ENCODE data around the gene GET4. TPM values are rescaled to one million over a fixed set of nuclear protein-coding genes. Genes with fewer than 3 reads are reported as not detected.

The GET4 gene
- total and polyA plus RNA-seq, 2 of the 13 experiments (the other 11 are each of a cell fraction or from before 2014, with no cell fraction given), result 28.2 to 35.2 TPM

DNA sequence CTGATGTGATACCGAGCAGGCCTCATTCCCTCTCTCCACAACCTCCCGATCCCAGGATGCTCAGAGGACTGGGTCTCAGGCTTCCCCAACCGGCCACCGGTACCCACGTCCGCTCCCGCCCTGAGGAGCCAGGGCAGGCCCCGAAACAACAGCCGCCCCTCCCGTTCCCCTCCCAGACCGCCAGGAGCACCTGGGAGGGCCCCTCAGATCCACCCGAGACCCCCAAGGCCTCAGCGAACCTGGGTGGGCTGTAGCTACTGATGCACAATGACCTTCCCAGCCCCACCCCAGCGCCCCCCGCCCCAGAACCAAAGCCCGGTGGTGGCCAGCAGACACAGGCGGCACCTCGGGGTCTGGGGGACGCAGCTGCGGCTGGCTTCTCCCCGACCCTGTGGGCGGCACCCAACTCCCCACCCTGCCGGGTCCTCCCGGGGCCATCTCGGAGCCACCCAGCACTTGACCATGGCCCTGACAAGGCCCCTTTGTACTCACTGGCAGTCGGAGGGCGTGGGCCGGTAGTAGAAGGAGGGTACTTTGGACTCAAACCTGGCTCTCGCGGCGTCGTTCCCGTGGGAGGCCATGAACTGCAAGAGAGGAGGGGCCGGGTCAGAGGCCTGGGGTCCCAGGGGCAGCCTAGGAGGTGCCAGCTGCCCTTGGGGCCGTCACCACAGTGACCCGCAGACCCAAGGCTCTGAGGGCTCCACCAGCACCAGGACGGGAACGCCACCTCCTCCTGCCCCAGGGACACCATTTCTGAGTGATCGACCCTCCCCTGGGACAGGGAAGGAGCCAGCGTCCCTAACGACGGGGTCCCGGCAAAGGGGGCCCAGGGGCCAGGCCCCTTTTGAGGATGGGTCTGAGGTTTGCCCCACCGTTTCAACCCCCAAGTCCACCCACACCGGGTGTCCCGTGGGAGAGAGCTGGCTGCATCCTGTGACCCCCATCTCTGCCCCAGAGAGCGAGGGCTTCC, 50.0 kb downstream of the GET4 start (continued):
- TF ChIP-seq ZNF704 (CRISPR knock-in tag; IDR thresholded peaks at IDR 0.05; ENCODE audit: borderline replicate concordance) (no peak), CBX1 (IDR thresholded peaks at IDR 0.05; ENCODE audit: low read depth) (no peak), IKZF4 (CRISPR knock-in tag; IDR thresholded peaks at IDR 0.05; ENCODE audit: borderline replicate concordance, low read depth, not compliant biosample characterization) (no peak), SYNCRIP (IDR thresholded peaks at IDR 0.05; ENCODE audit: insufficient read depth, low read depth, low read length) (no peak), LCORL (IDR thresholded peaks at IDR 0.05) (no peak), LCORL (CRISPR knock-in tag; IDR thresholded peaks at IDR 0.05) (peak; percentile 75), ZFP91 (CRISPR knock-in tag; IDR thresholded peaks at IDR 0.05; ENCODE audit: borderline replicate concordance) (peak; percentile 80; the same call in 1 of the 2 replicates), ZNF589 (CRISPR knock-in tag; conservative IDR thresholded peaks at IDR 0.05) (no peak), ZBTB10 (CRISPR knock-in tag; IDR thresholded peaks at IDR 0.05; ENCODE audit: borderline replicate concordance) (peak; percentile 74; the same call in 1 of the 2 replicates), MAZ (IDR thresholded peaks at IDR 0.05; ENCODE audit: borderline replicate concordance, low read depth, low read length) (no peak), MAZ (CRISPR knock-in tag; IDR thresholded peaks at IDR 0.05; ENCODE audit: low read depth) (no peak), IKZF1 (IDR thresholded peaks at IDR 0.05) (no peak), ZNF276 (CRISPR knock-in tag; IDR thresholded peaks at IDR 0.05; ENCODE audit: low read depth) (no peak), ZNF225 (CRISPR knock-in tag; IDR thresholded peaks at IDR 0.05) (no peak), ZNF615 (CRISPR knock-in tag; IDR thresholded peaks at IDR 0.05; ENCODE audit: borderline replicate concordance) (no peak), EHMT2 (IDR thresholded peaks at IDR 0.05; ENCODE audit: borderline replicate concordance, low read depth, low read length) (no peak)
- TF ChIP-seq, protein P1, sequence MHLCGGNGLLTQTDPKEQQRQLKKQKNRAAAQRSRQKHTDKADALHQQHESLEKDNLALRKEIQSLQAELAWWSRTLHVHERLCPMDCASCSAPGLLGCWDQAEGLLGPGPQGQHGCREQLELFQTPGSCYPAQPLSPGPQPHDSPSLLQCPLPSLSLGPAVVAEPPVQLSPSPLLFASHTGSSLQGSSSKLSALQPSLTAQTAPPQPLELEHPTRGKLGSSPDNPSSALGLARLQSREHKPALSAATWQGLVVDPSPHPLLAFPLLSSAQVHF (CRISPR knock-in tag; IDR thresholded peaks at IDR 0.05), result no peak
- TF ChIP-seq, protein P2, sequence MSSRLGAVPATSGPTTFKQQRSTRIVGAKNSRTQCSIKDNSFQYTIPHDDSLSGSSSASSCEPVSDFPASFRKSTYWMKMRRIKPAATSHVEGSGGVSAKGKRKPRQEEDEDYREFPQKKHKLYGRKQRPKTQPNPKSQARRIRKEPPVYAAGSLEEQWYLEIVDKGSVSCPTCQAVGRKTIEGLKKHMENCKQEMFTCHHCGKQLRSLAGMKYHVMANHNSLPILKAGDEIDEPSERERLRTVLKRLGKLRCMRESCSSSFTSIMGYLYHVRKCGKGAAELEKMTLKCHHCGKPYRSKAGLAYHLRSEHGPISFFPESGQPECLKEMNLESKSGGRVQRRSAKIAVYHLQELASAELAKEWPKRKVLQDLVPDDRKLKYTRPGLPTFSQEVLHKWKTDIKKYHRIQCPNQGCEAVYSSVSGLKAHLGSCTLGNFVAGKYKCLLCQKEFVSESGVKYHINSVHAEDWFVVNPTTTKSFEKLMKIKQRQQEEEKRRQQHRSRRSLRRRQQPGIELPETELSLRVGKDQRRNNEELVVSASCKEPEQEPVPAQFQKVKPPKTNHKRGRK (CRISPR knock-in tag; IDR thresholded peaks at IDR 0.05), result no peak

Data from HepG2 (cell line).